Epidermal melanocyte (primary cell): ENCODE data around the gene OXT.
"Not testable (repeated sequence)": the region's sequence is repeated elsewhere in the genome, so short reads cannot be mapped to it uniquely, and the experiment has no call there.

Experiments used
- DNase-seq: peaks from one replicate; pipeline ENCODE4 v3.0.0; 2011; ENCODE audit warnings: low spot score; ENCODE audit not compliant: insufficient read length

Gene OXT

DNA sequence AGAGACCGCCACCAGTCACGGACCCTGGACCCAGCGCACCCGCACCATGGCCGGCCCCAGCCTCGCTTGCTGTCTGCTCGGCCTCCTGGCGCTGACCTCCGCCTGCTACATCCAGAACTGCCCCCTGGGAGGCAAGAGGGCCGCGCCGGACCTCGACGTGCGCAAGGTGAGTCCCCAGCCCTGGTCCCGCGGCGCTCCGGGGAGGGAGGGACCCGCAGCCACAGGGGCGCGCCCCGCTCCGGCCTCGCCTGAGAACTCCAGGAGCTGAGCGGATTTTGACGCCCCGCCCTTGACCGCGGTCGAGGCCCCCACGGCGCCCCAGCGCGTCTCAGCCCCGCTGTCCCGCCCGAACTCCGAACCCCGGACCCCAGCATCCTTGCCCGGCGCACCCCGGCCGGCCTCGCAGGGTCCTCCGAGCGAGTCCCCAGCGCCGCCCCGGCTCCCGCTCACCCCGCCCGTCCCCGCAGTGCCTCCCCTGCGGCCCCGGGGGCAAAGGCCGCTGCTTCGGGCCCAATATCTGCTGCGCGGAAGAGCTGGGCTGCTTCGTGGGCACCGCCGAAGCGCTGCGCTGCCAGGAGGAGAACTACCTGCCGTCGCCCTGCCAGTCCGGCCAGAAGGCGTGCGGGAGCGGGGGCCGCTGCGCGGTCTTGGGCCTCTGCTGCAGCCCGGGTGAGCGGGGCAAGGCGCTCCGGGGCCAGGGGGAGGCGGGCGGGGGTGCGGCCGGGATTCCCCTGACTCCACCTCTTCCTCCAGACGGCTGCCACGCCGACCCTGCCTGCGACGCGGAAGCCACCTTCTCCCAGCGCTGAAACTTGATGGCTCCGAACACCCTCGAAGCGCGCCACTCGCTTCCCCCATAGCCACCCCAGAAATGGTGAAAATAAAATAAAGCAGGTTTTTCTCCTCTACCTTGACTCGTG is at the start of gene OXT:
Gene OXT, plus strand, starts transcription at position 11 of the 920 bp plus-strand sequence. Its CDS starts 36 bp downstream, at position 47.
- DNase-seq: no peak

- no peak for DNase-seq
Measured at GRCh38 chr20:3021777-3022176, 49.6 kb upstream of the OXT start.

- DNase-seq: not testable (repeated sequence)
Measured at GRCh38 chr20:3022559-3023490, 48.6 kb upstream of the OXT start.

GRCh38 chr20:3027987-3028386 is 43.4 kb upstream of the OXT start:
- no peak for DNase-seq

- DNase-seq: no peak
Measured at GRCh38 chr20:3031524-3032147, 39.8 kb upstream of the OXT start.

- DNase-seq: no peak
Measured at GRCh38 chr20:3032624-3033023, 38.8 kb upstream of the OXT start.

GRCh38 chr20:3037654-3038053 is 33.8 kb upstream of the OXT start:
- DNase-seq: no peak

- no peak for DNase-seq
Measured at GRCh38 chr20:3038454-3038853, 33.0 kb upstream of the OXT start.

DNA sequence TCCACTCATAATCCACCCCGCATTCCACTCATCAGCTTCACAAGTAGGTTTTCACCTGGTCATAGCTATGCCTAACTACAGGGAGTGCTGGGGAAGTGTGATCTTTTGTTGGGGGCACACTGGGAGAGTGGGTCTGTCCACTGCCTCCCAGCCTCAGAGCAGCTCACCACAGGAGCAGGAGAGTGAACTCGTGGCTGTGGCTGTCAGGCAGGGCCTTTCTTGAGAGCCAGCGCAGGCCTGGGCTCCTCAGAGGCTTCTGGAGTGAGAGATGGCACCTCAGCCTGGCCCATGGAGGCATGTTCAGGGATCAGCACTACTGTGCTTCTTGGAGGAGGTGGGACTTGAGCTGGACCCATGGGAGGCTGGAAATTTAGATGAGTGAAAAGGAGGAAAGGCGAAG is 32.0 kb upstream of the OXT start:
- no peak for DNase-seq

GRCh38 chr20:3040086-3040485 is 31.3 kb upstream of the OXT start:
- DNase-seq: no peak

DNA sequence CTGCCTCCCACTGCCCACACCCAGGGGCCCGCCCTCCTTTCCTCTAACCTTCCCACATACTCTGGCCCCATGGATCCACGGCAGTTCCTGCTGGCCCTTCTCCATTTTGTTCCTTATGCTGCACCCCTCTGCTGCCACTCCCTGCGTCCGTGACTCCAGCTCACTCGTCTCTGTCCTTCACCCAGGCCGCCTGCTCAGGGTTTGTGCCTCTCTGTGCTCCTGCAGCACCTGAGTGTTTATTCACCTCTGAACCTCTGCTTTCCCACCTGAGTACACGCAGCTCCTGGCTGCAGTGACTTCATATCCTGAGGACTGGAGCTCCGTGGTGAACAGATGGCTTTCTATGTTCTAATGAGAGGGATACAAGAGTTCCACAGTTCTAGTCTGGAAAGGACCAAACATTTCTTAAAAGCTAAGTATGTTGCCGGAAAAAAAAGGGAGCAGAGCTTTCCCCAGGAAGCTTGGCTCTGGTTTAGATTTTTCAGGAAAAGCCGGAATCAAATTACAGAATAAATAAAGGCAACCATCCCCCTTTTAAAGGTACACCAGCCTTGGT is 29.5 kb upstream of the OXT start:
- no peak for DNase-seq

DNA sequence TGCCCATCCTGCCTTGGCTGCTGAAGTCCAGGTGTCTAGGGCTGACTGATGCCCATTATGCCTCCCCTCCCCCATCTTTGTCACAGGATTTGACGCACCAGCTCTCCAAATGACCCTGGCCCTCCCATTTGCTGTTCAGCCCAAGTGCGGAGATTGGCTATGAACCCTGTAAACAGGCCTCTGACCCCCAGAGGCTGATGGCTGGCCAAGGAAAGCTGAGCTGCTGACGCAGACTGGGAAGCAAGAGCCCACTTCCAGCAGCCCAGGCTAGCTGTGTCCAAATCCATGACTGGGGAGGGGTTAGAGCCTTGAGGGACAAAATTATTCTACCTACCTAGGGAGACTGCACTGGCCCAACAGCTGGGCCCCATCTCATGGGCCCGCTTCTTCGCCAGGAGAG is 28.8 kb upstream of the OXT start:
- DNase-seq: no peak

DNA sequence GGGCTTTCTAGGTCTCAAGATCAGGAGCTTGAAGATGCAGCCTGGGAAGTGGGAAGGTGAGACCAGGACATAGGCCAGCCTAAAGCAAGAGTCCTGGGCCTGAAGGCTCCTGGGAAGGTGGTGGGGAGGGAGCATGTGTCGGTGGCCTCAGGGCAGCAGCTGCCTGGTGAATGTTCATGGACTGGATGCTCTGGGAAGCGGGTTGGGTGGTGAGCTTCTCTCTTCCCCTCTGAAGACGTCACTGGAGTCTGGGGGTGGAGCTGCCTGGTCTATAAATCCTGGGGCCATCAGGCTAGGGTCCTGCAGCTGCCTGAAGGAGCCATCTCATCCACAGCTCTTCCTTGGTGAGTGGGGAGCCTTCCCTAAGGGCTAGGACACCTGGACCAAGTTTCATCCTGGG is 28.1 kb upstream of the OXT start, which contains the start of gene GNRH2:
Gene GNRH2, plus strand, starts transcription at position 301 of the 400 bp plus-strand sequence. CDS start 793 bp downstream, outside the sequence.
- DNase-seq: no peak

DNA sequence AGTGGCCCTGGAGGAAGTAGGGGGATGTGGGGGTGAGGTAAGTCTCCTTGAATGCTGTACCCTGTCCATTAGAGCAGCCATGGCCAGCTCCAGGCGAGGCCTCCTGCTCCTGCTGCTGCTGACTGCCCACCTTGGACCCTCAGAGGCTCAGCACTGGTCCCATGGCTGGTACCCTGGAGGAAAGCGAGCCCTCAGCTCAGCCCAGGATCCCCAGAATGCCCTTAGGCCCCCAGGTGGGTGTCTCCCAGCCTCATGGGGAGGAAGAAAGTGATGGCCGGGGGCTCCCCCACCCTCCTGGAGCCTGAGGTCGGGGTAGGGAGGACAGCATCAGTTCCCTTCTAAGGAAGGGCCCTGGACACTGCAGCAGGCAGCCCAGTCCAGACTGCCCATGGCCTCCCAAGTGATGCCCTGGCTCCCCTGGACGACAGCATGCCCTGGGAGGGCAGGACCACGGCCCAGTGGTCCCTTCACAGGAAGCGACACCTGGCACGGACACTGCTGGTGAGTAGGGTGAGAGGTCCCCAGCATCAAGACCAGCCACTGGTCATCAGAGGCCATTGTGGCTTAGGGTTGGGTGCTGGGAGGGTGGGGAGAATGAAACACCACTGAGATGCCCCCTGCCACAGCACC is 27.0 kb upstream of the OXT start:
- DNase-seq: no peak

DNA sequence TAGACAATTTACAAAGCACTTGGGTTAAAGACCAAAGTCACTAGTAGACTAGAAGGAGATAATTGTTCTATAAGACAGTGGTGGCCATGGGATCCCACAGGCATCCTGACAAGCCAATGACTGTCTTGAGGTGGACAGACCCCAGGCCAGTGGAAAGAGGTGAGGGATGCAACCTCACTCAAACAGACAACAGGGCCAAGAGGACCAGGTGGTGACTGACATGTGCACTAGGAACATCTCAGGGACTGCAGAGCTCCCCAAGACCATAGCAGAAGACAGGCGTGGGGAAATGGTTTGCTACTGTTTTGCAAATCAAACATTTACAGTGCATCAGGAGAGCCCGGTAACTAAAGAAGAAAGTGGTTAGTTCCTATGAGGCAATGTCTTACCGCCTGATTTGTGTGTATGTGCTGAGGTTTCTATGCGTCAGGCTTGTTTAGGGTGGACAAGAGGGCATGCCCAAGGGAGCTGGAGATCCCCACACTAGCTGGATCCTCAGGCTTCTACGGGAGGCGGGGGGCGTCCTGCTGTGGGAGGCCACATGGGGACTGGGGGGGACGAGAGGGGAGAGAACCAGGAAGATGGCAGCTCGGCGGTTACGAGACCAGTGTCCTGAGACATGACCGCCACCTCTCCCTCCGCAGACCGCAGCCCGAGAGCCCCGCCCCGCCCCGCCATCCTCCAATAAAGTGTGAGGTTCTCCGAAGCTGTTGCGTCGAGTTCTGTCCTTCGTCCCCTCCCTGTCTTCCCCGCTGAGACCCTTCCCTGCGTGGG is 26.2 kb upstream of the OXT start:
- peak; percentile 61 for DNase-seq

DNA sequence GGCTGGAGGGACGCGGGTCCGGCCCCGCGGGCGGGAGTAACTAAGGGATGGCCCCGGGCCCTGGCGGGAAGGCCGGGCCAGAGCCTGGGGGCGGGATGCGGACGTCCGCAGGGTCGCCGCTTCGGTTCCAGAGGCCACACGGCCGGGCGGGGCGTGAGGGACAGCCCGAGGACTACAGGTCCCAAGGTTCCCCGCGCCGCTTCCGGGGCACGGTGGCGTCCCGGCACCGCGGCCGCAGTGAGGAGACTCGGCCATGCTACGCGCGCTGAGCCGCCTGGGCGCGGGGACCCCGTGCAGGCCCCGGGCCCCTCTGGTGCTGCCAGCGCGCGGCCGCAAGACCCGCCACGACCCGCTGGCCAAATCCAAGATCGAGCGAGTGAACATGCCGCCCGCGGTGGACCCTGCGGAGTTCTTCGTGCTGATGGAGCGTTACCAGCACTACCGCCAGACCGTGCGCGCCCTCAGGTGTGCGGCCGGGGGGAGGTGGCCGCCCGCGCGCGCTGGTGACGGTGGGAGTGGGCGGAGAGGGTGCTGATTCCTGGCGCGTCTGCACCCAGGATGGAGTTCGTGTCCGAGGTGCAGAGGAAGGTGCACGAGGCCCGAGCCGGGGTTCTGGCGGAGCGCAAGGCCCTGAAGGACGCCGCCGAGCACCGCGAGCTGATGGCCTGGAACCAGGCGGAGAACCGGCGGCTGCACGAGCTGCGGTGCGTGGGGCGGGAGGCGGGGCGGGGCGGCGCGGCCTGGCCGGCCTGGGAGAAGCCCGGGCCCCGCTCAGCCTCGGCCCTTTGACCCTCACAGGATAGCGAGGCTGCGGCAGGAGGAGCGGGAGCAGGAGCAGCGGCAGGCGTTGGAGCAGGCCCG is 25.4 kb upstream of the OXT start, which contains the start of gene MRPS26:
Gene MRPS26, plus strand, starts transcription at position 237 of the 861 bp plus-strand sequence. Its CDS starts 17 bp downstream, at position 254.
- DNase-seq: peak; percentile 91

DNA sequence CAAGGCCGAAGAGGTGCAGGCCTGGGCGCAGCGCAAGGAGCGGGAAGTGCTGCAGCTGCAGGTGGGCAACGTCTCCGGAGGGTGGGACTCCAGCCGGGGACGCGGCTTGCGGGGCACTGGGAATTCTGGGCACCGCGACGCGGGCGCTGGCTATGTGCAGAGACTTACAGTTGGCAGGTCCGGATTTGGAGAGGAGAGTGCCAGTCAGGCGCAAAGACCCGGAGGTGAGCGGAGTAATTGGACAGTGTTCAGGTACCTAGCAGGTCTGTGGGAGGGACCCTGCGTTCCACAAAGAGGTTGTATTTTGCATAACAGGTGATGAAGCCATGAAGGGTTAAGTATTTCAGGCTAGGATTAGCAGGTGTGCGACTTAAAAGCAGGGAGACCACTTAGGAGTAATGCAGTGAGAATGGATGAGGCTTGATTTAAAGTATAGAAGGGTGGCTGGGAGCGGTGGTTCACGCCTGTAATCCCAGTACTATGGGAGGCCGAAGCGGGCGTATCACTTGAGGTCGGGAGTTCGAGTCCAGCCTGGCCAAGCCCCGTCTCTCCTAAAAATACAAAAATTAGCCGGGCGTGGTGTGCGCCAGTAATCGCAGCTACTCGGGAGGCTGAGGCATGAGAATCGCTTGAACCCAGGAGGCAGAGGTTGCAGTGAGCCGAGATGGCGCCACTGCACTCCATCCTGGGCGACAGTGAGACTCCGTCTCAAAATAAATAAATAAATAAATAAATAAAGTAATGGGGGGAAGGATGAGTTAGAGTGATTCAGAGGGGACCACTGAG is 24.6 kb upstream of the OXT start:
- no peak for DNase-seq
